Smooth muscle cell of the umbilical artery (primary cell): ENCODE measurements around the gene BTBD8. TPM values are rescaled to one million over a fixed set of nuclear protein-coding genes. Genes with fewer than 3 reads are reported as not detected.

Experiments used
- total RNA-seq: library from RNA; depleted of rRNA; stranded (reverse); fragments of >200 nt; gene quantifications from 2 replicates; pipeline ENCODE4 v1.2.3, GENCODE V29; 2014

Gene BTBD8
- total RNA-seq: 3.9 and 7.7 TPM in 2 replicates

GRCh38 chr1:92080128-92080985 is at the start of gene BTBD8:
BTBD8 (plus strand) TSS chr1:92080345; CDS start chr1:92080572, 227 bp downstream.

GRCh38 chr1:92075311-92075710 is 4.8 kb upstream of the BTBD8 start, which contains the start of gene SETSIP:
SETSIP (minus strand) TSS chr1:92075411; CDS start chr1:92075411, 0 bp downstream.

GRCh38 chr1:92217721-92218120 is 137.6 kb downstream of the BTBD8 start, which contains the start of gene C1orf146:
C1orf146 (plus strand) TSS chr1:92217915; CDS start chr1:92231421, 13,506 bp downstream.

Other genes starting within 250 kb of the BTBD8 start
- 5.9 and 6.6 TPM in 2 replicates for gene TGFBR3, start 194.2 kb upstream of the BTBD8 start, total RNA-seq
- not detected in 2 replicates for gene BRDT, start 130.9 kb upstream of the BTBD8 start, total RNA-seq
- 0.30 and 0.42 TPM in 2 replicates for gene EPHX4, start 50.4 kb upstream of the BTBD8 start, total RNA-seq
- gene SETSIP, start 4.9 kb upstream of the BTBD8 start, total RNA-seq: not detected in 2 replicates
- gene C1orf146, start 137.6 kb downstream of the BTBD8 start, total RNA-seq: not detected in 2 replicates
- 8.9 and 10.9 TPM in 2 replicates for gene GLMN, start 218.6 kb downstream of the BTBD8 start, total RNA-seq
- 8.3 and 22.2 TPM in 2 replicates for gene RPAP2, start 218.7 kb downstream of the BTBD8 start, total RNA-seq